Keratinocyte (primary cell): ENCODE measurements around the gene RNU5D-1. TPM values are rescaled to one million over a fixed set of nuclear protein-coding genes. Genes with fewer than 3 reads are reported as not detected.

Experiments used
- DNase-seq: peaks from one replicate; pipeline ENCODE4 v3.0.0-alpha.2; 2011; ENCODE audit warnings: low read depth, missing footprints, low spot score
- FAIRE-seq: peaks from 2 replicates; lab custom pipeline; 2011; peaks lifted over from hg19 to GRCh38; lab: Jason Lieb, UNC
- H2AFZ ChIP-seq: 2 replicates; pipeline ENCODE4 v1.6.0; 2012; ENCODE audit warnings: low read length, control low read depth, inconsistent platforms; ENCODE audit not compliant: control insufficient read depth
- H3K27ac ChIP-seq: 2 replicates; pipeline ENCODE4 v1.5.1; 2011; ENCODE audit warnings: low read length; ENCODE audit not compliant: control insufficient read depth, insufficient read depth
- H3K27me3 ChIP-seq: 3 replicates; pipeline ENCODE4 v1.6.0; 2011; ENCODE audit warnings: low read length; ENCODE audit not compliant: control insufficient read depth, insufficient read depth; ENCODE audit errors: extremely low read depth
- H3K36me3 ChIP-seq, 2 experiments: 2 replicates in 1 of 2; 3 replicates in 1 of 2; pipeline ENCODE4 v1.5.1; 2011; ENCODE audit warnings: low read length in 2 of 2, mild to moderate bottlenecking in 1 of 2; ENCODE audit not compliant: control insufficient read depth in 2 of 2, insufficient read depth in 2 of 2; ENCODE audit errors: extremely low read depth in 1 of 2
- H3K4me1 ChIP-seq: 3 replicates; pipeline ENCODE4 v1.5.1; 2011; ENCODE audit warnings: low read length; ENCODE audit not compliant: control insufficient read depth, insufficient read depth; ENCODE audit errors: extremely low read depth
- H3K4me2 ChIP-seq: 3 replicates; pipeline ENCODE4 v1.6.0; 2011; ENCODE audit warnings: low read depth, low read length; ENCODE audit not compliant: control insufficient read depth, insufficient read depth; ENCODE audit errors: extremely low read depth
- H3K4me3 ChIP-seq, 3 experiments: fragments of 200-600 bp in 1 of 3; sonication (generic) in 1 of 3; 2 replicates in 2 of 3; 3 replicates in 1 of 3; pipeline ENCODE4 v1.5.1; 2011 to 2016; ENCODE audit warnings: low read length in 3 of 3, mild to moderate bottlenecking in 3 of 3, control low read depth in 2 of 3, inconsistent platforms in 1 of 3, low read depth in 1 of 3, mixed read lengths in 1 of 3, mixed run types in 1 of 3, moderate library complexity in 1 of 3; ENCODE audit not compliant: control insufficient read depth in 2 of 3, insufficient read depth in 2 of 3; ENCODE audit errors: extremely low read depth in 1 of 3
- H3K79me2 ChIP-seq: 2 replicates; pipeline ENCODE4 v1.6.0; 2012; ENCODE audit warnings: low read length; ENCODE audit not compliant: control insufficient read depth, insufficient read depth
- H3K9ac ChIP-seq: 3 replicates; pipeline ENCODE4 v1.6.0; 2011; ENCODE audit warnings: low read length; ENCODE audit not compliant: control insufficient read depth, insufficient read depth; ENCODE audit errors: extremely low read depth
- H3K9me1 ChIP-seq: 3 replicates; pipeline ENCODE4 v1.6.0; 2011; ENCODE audit warnings: low read length; ENCODE audit not compliant: control insufficient read depth, insufficient read depth; ENCODE audit errors: extremely low read depth
- H3K9me3 ChIP-seq: 2 replicates; pipeline ENCODE4 v1.5.1; 2012; ENCODE audit warnings: low read depth, low read length; ENCODE audit not compliant: control insufficient read depth
- H4K20me1 ChIP-seq: 3 replicates; pipeline ENCODE4 v1.6.0; 2011; ENCODE audit warnings: low read length; ENCODE audit not compliant: control insufficient read depth, insufficient read depth; ENCODE audit errors: extremely low read depth
- CTCF ChIP-seq, 3 experiments: IDR thresholded peaks in 1 of 3; conservative IDR thresholded peaks in 1 of 3; optimal IDR thresholded peaks in 1 of 3; 2 replicates in 2 of 3; 3 replicates in 1 of 3; pipeline versions ENCODE3 to v1.5.1; 2011; ENCODE audit warnings: low read length in 3 of 3, mild to moderate bottlenecking in 3 of 3, moderate library complexity in 2 of 3, control low read depth in 1 of 3, inconsistent platforms in 1 of 3; ENCODE audit not compliant: insufficient read depth in 2 of 3; ENCODE audit errors: extremely low read depth in 1 of 3
- EZH2 ChIP-seq: IDR thresholded peaks from one replicate; pipeline ENCODE4 v1.6.1; 2012; ENCODE audit warnings: inconsistent platforms, mild to moderate bottlenecking, low read length, moderate library complexity
- dilution Hi-C: fragments of 300-500 bp; cut with MboI; formaldehyde crosslinking; loops from one replicate; pipeline ENCODE4 v1.7.0; 2020; ENCODE audit warnings: low sequenced_read_pairs; ENCODE audit not compliant: extremely low pct_ligation_motif_present
- polyA plus RNA-seq, 5 experiments: library from polyadenylated mRNA; depleted of rRNA in 3 of 5; stranded (reverse) in 3 of 5; stranded (forward) in 1 of 5; unstranded in 1 of 5; fragments of >200 nt; gene quantifications; 1 replicate in 1 of 5; 2 replicates in 3 of 5; 3 replicates in 1 of 5; pipeline versions ENCODE4 v1.2.1 to v1.2.3, GENCODE V29; 2011 to 2012; ENCODE audit warnings: missing spikeins in 2 of 5, low read depth in 1 of 5, low replicate concordance in 1 of 5

Gene RNU5D-1
- polyA plus RNA-seq, 1 donor (not counting 4 experiments of a cell fraction or from before 2014, with no cell fraction given) = not detected

- Histone ChIP-seq H3K9me1 (no peaks in the 10 kb centered on the region), H3K79me2 (no peaks in the 10 kb centered on the region), H3K4me2 (no peak overlapping the region), H3K27ac (no peak overlapping the region), H3K27me3 (peaks cover 7% of the 10 kb centered on the region), H3K4me1 (no peaks in the 10 kb centered on the region), H4K20me1 (no peaks in the 10 kb centered on the region), H3K9ac (no peak overlapping the region), H3K4me3 (no peak overlapping the region), H3K36me3 (no peaks in the 10 kb centered on the region), H2AFZ (no peak overlapping the region), H3K9me3 (no peaks in the 10 kb centered on the region)
- DNase-seq = no peak
- dilution Hi-C loops = no loop called here
- FAIRE-seq = no peak
- no peak for TF ChIP-seq CTCF (optimal IDR thresholded peaks at IDR 0.05 in 1 of 3, IDR thresholded peaks at IDR 0.05 in 1 of 3, conservative IDR thresholded peaks at IDR 0.05 in 1 of 3; ENCODE audit: extremely low read depth in 1 of 3, insufficient read depth in 2 of 3, low read length in 3 of 3)
- TF ChIP-seq EZH2 = no peak
Measured at GRCh38 chr1:44693900-44694299, 37.1 kb downstream of the RNU5D-1 start.

- Histone ChIP-seq H2AFZ (no peak overlapping the region), H3K9me3 (no peaks in the 10 kb centered on the region), H4K20me1 (no peaks in the 10 kb centered on the region), H3K9ac (no peak overlapping the region), H3K9me1 (no peaks in the 10 kb centered on the region), H3K27ac (no peak overlapping the region), H3K27me3 (peaks cover 7% of the 10 kb centered on the region), H3K4me2 (no peak overlapping the region), H3K36me3 (no peaks in the 10 kb centered on the region), H3K4me1 (no peaks in the 10 kb centered on the region), H3K4me3 (no peak overlapping the region), H3K79me2 (no peaks in the 10 kb centered on the region)
- FAIRE-seq = no peak
- no peak for DNase-seq
- dilution Hi-C loops = no loop called here
- TF ChIP-seq CTCF (optimal IDR thresholded peaks at IDR 0.05 in 1 of 3, IDR thresholded peaks at IDR 0.05 in 1 of 3, conservative IDR thresholded peaks at IDR 0.05 in 1 of 3; ENCODE audit: extremely low read depth in 1 of 3, insufficient read depth in 2 of 3, low read length in 3 of 3) = no peak
- no peak for TF ChIP-seq EZH2
Measured at GRCh38 chr1:44693159-44693558, 37.8 kb downstream of the RNU5D-1 start.
